Ovary (tissue), 9 donors: ENCODE measurements around the gene DELE1. TPM values are rescaled to one million over a fixed set of nuclear protein-coding genes. Genes with fewer than 3 reads are reported as not detected.

ENCODE experiments used
- DNase-seq, 5 donors: peaks; one replicate each; pipeline ENCODE4 v3.0.0-alpha.2; 2019 to 2020
- H3K27ac ChIP-seq, 2 donors: fragments of 200-600 bp; one replicate each; pipeline versions ENCODE4 v1.5.1 to v1.8.0; 2019 to 2022
- H3K27me3 ChIP-seq: fragments of 200-600 bp; one replicate; pipeline ENCODE4 v1.8.0; 2022
- H3K36me3 ChIP-seq: fragments of 200-600 bp; sonication (generic); one replicate; pipeline ENCODE4 v1.5.1; 2019
- H3K4me1 ChIP-seq: one replicate; pipeline ENCODE4 v1.8.1; 2013; ENCODE audit warnings: mild to moderate bottlenecking, moderate library complexity; ENCODE audit not compliant: insufficient read depth
- H3K4me3 ChIP-seq: fragments of 200-600 bp; sonication (generic); one replicate; pipeline ENCODE4 v1.5.1; 2017
- H3K9me3 ChIP-seq, 2 donors: fragments of 200-600 bp in 1 of 2; sonication (generic) in 1 of 2; one replicate each; pipeline versions ENCODE4 v1.5.1 to v1.8.1; 2013 to 2019; ENCODE audit warnings: mild to moderate bottlenecking in 1 of 2, moderate library complexity in 1 of 2
- EP300 ChIP-seq: sonication (generic); formaldehyde crosslinking; IDR thresholded peaks from one replicate; pipeline ENCODE4 v1.6.1; 2017; ENCODE audit warnings: antibody characterized with exemption
- POLR2A ChIP-seq: fragments of 450-650 bp; IDR thresholded peaks from one replicate; pipeline ENCODE4 v1.6.1; 2017; ENCODE audit warnings: antibody characterized with exemption, mild to moderate bottlenecking, moderate library complexity
- WGBS, 3 donors: extraction: QIAGEN DNeasy Blood & Tissue Kit in 1 of 3; methylation state at CpG; one replicate each; pipeline versions ENCODE4 v1.1.5 to v1.1.7; 2013 to 2017; 5-methylcytosine and 5-hydroxymethylcytosine counted together
- intact Hi-C, 4 donors: fragments of 100-400 bp; cut with DNase I; formaldehyde crosslinking; loops; one replicate each; pipeline versions ENCODE4 v1.11.0 to v1.15.1; 2022 to 2023
- polyA plus RNA-seq, 2 donors: library from polyadenylated mRNA; stranded (reverse); fragments of 200-250 nt in 1 of 2; fragments of 350-450 nt in 1 of 2; fragmentation: Illumina TruSeq in 1 of 2; extraction: RNeasy Lipid Tissue Mini Kit (QIAGEN cat#74804) in 1 of 2; gene quantifications; one replicate each; pipeline ENCODE4 v1.2.3, GENCODE V29; 2013 to 2014
- total RNA-seq, 7 donors: library from RNA; depleted of rRNA in 2 of 7; stranded (reverse); fragments of >200 nt in 2 of 7; fragmentation: NEBNext Ultra II Directional in 3 of 7; extraction: Animal tissue kit (Norgen Biotek cat#: 25700) in 3 of 7; gene quantifications; one replicate each; pipeline versions ENCODE4 v1.1.0 to v1.2.4, GENCODE V29; 2016 to 2023
- TF ChIP-seq, protein P1 (sequence below), 3 donors: fragments of 450-650 bp in 2 of 3; fragments of 200-600 bp in 1 of 3; IDR thresholded peaks; one replicate each; pipeline versions ENCODE4 v1.5.1 to v1.8.0; 2016 to 2022; ENCODE audit warnings: antibody characterized with exemption in 3 of 3, mild to moderate bottlenecking in 1 of 3
- donor health status: DM: no; HTN: no; CAD: no; lungs with moderate emphysema.
- donor health status: DM: no; HTN: no; CAD: no.
- donor health status: Bipolar disorder and iron deficiency.
- donor health status: DM: yes; HTN: yes; CAD: no.
- donor health status: DM: no; HTN: no; CAD: no.
- donor health status: DM: yes; HTN: yes; CAD: no.

Gene DELE1
- total and polyA plus RNA-seq, 9 donors = 39.0 to 69.8 (median 48.4) TPM

DNA sequence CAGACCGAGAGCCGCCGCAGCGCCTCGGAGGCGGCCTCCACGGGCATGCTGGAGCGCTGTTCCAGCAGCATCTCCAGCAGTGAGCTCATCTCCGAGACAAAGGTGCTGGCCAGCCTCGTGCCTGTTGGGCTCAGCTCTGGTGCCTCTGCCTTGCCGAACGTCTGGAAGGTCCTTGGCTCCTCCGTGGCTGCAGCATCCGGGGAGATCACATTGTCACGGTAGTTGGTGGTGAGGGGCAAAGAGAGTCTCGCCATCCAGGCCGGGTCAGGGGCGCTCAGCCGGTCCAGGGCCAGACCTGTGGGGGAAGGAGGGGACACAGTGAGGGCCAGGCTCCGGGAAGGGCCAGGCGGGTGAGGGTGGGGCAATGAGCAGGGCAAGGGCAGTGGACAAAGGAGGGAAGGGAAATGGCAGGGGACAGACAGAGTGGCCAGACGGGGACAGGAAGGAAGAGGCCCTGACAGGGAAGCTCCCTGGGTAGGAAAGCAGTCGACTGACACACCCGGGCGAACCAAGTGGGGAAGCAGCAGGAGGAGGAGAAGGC is 21.9 kb downstream of the DELE1 start:
- no peak for DNase-seq
- Histone ChIP-seq H3K27me3 (no peaks in the 10 kb centered on the region), H3K27ac (no peak overlapping the region), H3K36me3 (no peaks in the 10 kb centered on the region), H3K4me3 (no peak overlapping the region), H3K9me3 (no peaks in the 10 kb centered on the region), H3K4me1 (no peaks in the 10 kb centered on the region)
- TF ChIP-seq EP300 (no peak), POLR2A (no peak)
- TF ChIP-seq, protein P1, sequence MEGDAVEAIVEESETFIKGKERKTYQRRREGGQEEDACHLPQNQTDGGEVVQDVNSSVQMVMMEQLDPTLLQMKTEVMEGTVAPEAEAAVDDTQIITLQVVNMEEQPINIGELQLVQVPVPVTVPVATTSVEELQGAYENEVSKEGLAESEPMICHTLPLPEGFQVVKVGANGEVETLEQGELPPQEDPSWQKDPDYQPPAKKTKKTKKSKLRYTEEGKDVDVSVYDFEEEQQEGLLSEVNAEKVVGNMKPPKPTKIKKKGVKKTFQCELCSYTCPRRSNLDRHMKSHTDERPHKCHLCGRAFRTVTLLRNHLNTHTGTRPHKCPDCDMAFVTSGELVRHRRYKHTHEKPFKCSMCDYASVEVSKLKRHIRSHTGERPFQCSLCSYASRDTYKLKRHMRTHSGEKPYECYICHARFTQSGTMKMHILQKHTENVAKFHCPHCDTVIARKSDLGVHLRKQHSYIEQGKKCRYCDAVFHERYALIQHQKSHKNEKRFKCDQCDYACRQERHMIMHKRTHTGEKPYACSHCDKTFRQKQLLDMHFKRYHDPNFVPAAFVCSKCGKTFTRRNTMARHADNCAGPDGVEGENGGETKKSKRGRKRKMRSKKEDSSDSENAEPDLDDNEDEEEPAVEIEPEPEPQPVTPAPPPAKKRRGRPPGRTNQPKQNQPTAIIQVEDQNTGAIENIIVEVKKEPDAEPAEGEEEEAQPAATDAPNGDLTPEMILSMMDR (IDR thresholded peaks at IDR 0.05) = no peak
- intact Hi-C loops = no loop called here
- WGBS, 3 donors = 21 to 33% (median 26%) methylated on average over 25 of the region's 25 CpGs

DNA sequence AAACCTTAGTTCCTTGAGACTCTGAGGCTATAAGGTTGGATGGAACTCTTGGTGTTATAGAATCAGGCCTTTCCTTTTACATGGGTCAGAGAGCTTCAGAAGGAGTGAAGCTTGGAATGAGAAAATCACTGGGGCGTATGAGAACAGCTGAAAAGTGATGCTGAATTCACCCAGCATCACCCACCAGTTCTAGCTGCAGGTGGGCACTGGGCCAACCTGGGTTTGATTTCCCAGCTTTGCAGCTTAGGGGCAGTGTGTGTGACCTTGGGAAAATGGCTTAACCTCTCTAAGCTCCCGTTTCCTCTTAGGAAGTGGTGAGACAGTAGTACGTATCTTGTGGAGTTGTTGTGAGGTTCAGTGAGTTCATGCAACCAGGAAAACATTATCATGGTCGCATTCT is 23.6 kb downstream of the DELE1 start:
- TF ChIP-seq POLR2A = no peak
- no peak for TF ChIP-seq EP300
- TF ChIP-seq, protein P1 (IDR thresholded peaks at IDR 0.05) = no peak
- Histone ChIP-seq H3K4me1 (no peaks in the 10 kb centered on the region), H3K4me3 (no peak overlapping the region), H3K27ac (no peak overlapping the region), H3K9me3 (no peaks in the 10 kb centered on the region), H3K36me3 (no peaks in the 10 kb centered on the region), H3K27me3 (no peaks in the 10 kb centered on the region)
- DNase-seq = no peak
- WGBS, 3 donors = 70 to 74% (median 70%) methylated on average over 4 of the region's 4 CpGs
- intact Hi-C loops = no loop called here

DNA sequence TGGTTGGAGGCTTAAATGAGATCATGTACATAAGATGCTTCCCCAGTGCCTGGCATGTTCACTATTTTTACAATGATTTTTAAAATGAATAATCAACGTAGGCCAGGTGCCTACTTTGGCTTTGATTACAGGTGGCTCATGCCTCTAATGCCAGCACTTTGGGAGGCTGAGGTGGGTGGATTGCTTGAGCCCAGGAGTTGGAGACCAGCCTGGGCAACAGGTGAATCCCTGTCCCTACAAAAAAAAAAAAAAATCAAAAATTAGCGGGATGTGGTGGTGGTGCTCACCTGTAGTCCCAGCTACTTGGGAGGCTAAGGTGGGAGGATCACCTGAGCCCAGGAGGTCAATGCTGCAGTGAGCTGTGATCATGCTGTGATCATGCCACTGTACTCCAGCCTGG is 25.1 kb downstream of the DELE1 start:
- Histone ChIP-seq H3K9me3 (no peaks in the 10 kb centered on the region), H3K27me3 (no peaks in the 10 kb centered on the region), H3K4me3 (no peak overlapping the region), H3K36me3 (no peaks in the 10 kb centered on the region), H3K27ac (no peak overlapping the region), H3K4me1 (no peaks in the 10 kb centered on the region)
- intact Hi-C loops = no loop called here
- no peak for DNase-seq
- WGBS, 3 donors = 84 to 90% (median 86%) methylated on average over 2 of the region's 2 CpGs
- TF ChIP-seq EP300 (no peak), POLR2A (no peak)
- TF ChIP-seq, protein P1 (IDR thresholded peaks at IDR 0.05) = no peak

DNA sequence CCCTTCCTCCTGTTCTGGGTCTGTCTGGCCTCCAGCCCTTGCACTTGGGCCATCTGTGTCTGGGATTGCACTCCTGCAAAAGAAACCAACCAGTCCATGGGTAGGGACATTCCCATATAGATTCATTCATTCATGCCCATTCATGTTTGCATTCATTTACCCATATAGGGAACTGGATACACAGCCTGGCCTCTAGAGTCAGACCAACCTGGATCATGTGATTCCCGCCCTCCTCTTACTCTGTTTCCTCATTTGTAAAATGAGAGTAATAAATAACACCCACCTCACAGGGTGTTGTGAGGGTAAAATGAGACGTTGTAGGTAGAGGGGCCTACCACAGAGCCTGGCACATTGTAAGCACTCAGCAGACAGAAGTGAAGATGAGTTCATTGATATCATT is 25.8 kb downstream of the DELE1 start:
- intact Hi-C loops = no loop called here

More for the DNA sequence above, 25.8 kb downstream of the DELE1 start:
- no peak overlapping the region for H3K27ac ChIP-seq
- DNase-seq = no peak
- TF ChIP-seq EP300 (no peak), POLR2A (no peak)
- TF ChIP-seq, protein P1 (IDR thresholded peaks at IDR 0.05) = no peak
- no peaks in the 10 kb centered on the region for H3K36me3 ChIP-seq
- no peaks in the 10 kb centered on the region for H3K27me3 ChIP-seq
- no peaks in the 10 kb centered on the region for H3K9me3 ChIP-seq
- 79 to 94% (median 85%) methylated on average over 2 of the region's 2 CpGs for WGBS, 3 donors
- no peak overlapping the region for H3K4me3 ChIP-seq
- no peaks in the 10 kb centered on the region for H3K4me1 ChIP-seq
